GM18858 (cell line): ENCODE results near the gene SMPD1.
A peak's percentile ranks its signal among the peaks of the same experiment; 100 is the strongest.

Experiments
- ATAC-seq: cut with Tn5 transposase; IDR thresholded peaks from one replicate; pipeline ENCODE4 v1.9.1; 2021; ENCODE audit not compliant: unreplicated experiment

SMPD1 gene

GRCh38 chr11:6389905-6390717, at the start of gene SMPD1:
TSS of gene SMPD1 (plus strand) at chr11:6390474. CDS start at chr11:6390599, 125 bp downstream.
- ATAC-seq, result peak; percentile 95

GRCh38 chr11:6345366-6345765, 44.9 kb upstream of the SMPD1 start:
- ATAC-seq, result no peak

DNA sequence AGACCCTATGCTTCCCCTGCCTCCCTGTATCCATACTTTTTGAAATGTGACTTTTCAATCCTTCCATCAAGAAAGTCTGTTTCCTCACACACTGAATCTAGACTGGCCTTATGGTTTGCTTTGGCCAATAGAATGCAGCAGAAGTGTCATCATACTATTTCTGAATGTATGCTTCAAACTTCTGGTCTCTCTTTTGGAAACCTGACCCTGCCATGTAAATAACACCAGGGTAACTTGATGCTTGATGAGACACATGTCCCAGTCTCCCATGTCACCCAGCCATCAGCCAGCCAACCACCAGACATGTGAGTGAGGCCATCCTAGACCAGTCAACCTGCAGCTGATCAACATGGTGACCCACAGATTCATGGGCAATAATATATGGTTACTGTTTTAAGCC, 40.2 kb upstream of the SMPD1 start:
- no peak for ATAC-seq

DNA sequence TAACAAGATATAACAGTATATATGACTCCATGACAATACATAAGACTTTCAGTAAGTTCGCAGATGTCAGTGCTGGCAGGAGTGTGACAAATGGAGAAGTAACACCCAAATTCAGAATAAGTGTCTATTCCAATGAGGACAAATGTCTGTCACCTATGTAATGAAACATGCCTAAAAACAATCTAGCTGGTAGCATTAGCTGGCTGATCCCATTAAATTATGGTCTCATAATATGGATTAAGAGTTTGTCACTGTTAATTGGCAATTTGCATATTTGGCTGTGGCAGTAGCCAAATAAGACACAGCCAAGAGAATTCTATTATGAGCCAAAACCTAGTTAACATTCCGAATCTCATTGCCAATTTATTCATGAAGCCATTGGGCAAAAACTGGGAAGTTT, 39.8 kb upstream of the SMPD1 start:
- ATAC-seq, result no peak

DNA sequence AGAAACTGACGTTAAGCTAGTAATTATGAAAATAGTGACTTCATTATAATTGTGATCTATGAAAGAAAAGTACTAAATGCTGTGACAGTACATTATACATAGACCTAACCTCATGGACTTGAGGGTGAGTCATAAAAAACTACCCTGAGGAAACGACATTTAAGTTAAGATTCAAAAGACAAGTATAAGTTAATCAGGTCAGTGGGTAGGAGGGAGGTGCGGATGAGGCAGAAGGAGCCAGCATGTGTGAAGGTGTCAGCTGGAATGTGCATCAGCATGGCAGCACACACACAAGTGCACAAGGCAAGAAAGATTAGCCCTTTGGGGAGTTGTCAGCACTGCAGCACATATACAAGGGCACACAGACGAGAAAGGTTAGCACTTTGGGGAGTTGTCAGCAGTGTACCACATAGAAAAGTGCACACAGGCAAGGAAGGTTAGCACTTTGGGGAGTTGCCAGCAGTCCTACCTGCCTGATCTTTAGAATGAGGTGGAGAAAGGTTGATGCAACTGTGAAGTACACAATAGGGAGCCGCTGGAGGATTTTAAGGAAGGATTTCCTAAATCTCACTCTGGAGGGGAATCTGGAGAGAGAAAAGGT, 38.4 kb upstream of the SMPD1 start:
- ATAC-seq, result no peak

GRCh38 chr11:6353367-6353987, 36.8 kb upstream of the SMPD1 start:
- ATAC-seq, result peak; percentile 77

GRCh38 chr11:6354651-6355485, 35.4 kb upstream of the SMPD1 start:
- no peak for ATAC-seq

- no peak for ATAC-seq
Observed at GRCh38 chr11:6356503-6357055, 33.7 kb upstream of the SMPD1 start.

- no peak for ATAC-seq
Observed at GRCh38 chr11:6357222-6357621, 33.1 kb upstream of the SMPD1 start.

DNA sequence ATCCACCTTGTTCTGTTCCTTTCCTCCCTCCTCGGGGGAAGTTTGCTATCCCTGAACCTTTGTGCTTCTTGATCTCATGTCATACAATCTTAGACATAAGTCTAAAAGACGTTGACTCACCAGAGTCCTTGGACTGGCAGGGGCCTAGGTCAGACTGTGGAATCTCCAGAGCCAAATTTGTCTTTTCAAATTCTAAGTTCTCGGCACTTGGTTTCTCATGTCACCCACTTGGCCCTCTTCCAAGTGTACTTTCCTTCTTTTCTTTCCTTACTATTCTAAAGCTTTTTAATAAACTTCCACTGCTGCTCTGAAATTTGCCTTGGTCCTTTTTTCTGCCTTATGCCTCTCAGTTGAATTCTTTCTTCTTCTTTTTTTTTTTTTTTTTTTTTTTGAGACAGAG, 30.1 kb upstream of the SMPD1 start:
- no peak for ATAC-seq

DNA sequence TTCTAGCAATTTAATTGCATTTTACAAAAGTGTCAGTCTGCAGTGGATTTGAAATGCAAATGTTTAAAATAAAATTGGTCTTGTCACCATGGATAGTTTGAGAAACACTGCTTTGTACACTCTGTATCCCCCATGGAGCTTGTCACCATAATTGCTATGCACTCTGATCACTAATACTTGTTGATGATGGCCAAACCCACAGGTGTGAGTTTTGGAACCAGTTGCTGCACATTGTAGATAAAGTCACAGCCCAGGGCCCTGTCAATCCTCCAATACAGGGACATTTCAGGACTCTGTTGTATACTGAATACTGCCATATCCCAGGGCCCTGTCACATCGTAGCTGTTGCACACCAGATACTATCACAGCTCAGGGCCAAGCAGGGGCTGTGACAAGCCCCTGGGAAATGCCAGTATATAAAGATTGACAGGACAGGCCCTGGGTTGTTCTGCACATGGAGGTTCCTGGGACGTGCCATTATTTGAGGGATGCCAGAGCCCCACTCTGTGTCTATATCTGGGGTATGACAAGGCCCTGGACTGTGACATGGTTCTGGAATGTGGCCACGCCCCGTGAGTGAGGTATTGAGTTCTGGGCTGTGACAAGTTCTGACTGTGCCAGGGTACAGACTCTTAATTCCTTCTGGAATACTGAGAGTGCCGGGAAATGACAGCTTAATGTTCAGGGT, 27.9 kb upstream of the SMPD1 start:
- no peak for ATAC-seq

DNA sequence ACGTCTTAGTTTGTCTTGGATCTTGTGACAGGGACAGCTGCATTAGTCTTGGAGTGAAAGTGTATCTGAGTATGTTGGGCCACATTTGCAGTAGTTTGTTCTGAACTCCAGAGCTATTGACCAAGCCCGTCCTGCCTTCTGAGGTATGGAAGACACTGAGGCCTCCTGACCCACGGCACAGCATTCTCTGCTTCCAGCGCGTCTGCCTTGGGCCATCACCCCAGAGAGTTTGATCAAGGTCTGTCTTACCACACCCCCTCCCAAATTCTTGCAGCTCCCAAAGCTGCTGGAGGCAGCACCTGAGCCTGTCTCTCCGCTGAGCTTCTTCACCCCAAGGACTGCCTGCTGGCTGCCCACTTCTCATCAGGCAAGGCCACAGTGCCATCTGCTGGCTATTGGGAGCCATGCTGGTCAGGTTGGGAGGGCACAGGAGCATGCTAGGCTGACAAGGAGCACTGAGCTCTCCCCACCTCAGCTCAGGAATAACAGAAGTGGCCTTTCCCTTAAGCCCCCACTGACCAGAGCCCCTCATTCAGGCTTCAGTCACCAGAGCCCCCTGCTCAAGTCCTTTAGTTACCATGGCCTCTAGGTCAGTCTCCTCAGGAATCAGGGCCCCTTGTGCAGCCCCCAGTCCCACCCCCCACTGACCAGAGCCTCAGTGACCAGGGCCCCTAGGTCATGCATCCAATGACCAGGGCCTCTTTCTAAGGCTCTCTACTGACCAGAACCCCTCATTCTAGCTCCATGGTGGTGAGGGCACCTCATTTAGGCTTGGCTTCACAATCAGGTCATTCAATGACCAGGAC, 27.2 kb upstream of the SMPD1 start:
- ATAC-seq, result no peak

DNA sequence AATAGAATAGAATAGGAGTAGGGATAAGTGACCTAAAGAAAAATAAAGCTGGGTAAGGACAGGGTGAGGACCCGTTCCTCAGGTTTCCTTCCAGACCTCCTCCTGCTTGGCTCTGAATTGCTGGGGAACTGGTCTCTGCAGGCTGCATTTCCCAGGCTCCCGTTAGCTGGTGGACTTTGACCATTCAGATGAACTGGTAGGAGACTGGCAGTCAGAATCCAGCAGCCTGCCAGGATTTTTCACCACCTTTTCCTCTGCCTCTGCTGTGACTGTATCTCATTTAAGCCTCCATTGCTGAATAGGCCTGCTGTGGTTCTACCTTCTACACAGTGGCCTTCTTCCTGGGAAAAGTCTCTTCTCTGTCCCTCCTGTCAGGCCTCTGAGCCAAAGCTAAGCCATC, 24.6 kb upstream of the SMPD1 start:
- ATAC-seq, result no peak

DNA sequence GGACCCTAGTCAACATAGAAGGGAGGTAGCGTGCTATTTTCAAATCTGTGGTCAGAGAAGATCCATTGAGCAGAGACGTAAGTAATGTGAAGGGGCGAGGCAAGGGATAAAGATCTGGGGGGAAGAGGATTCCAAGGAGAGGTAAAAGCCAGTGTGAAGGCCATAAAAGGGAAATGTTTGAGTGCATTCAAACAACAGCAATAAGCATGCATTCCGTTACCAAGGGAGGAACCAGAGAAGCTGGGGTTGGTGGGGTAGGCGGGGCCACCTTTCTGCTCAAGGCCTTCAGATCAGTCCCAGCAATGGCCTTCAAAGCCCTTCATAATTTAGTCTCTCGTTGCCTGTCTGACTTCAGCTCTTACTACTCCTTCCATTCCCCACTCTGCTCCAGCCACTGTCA, 18.4 kb upstream of the SMPD1 start:
- ATAC-seq, result no peak

- no peak for ATAC-seq
Observed at GRCh38 chr11:6377902-6378639, 12.2 kb upstream of the SMPD1 start.

- no peak for ATAC-seq
Observed at GRCh38 chr11:6378640-6378989, 11.7 kb upstream of the SMPD1 start.

GRCh38 chr11:6385046-6385777, 5.1 kb upstream of the SMPD1 start:
- ATAC-seq, result no peak

GRCh38 chr11:6387811-6388599, 2.3 kb upstream of the SMPD1 start:
- no peak for ATAC-seq
